GM21360 (cell line): ENCODE data around the gene NUDT5.
"Not testable (repeated sequence)": the region's sequence is repeated elsewhere in the genome, so short reads cannot be mapped to it uniquely, and the experiment has no call there.

Source experiments
- ATAC-seq: cut with Tn5 transposase; IDR thresholded peaks from one replicate; pipeline ENCODE4 v1.9.1; 2021; ENCODE audit warnings: mild to moderate bottlenecking, moderate library complexity; ENCODE audit not compliant: unreplicated experiment

Gene NUDT5

DNA sequence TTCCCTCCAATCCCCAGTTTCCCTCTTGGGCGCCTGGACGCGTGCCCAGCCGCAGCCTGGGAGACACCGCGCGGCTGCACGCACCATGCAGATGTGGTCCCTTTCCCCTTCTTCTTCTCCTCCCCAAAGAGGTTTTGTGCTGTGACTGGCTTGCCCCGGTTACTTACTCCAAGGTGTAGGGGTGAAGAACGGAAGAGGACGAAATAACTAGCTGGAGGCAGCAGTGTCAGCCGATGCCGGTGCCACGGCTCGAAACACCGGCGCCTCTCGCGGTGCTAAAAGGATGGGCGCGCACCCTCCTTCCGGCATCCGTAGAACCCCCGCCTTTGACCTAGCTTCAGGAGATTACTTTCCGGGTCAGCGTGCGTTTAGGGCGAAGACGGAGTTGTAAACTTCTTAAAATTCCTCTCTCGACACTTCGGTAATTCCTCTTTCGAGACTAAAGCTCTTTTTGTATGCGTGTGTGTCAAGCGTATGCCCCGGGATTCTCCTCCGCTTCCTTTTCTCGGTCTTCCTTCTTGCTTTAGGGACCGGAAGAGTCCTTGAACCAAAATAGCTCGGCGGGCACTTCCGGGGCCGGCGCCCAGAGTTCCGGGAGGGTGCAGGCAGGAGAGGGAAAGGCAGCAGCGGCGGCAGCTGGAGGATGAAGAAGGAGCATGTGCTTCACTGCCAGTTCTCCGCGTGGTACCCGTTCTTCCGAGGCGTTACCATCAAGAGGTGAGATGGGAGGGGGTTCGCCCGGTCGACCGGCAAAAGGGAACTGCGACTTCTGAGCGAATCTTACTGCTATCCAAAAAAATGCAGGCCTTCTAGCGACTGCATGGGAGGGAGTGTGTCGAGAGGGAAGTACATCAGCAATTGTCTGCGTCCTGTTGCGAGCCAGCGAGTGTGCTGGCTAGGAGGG, at the start of gene NUDT5, which contains the start of gene CDC123:
TSS of gene NUDT5 (minus strand) at position 289 of the 904 bp plus-strand sequence. CDS start 9,600 bp downstream, outside the sequence.
TSS of gene CDC123 (plus strand) at position 586 of the 904 bp plus-strand sequence. CDS start at position 644, 58 bp downstream.
- ATAC-seq: peak; percentile 85

- ATAC-seq: peak; percentile 51
These were observed 48.4 kb upstream of the NUDT5 start for GRCh38 chr10:12243864-12244620.

DNA sequence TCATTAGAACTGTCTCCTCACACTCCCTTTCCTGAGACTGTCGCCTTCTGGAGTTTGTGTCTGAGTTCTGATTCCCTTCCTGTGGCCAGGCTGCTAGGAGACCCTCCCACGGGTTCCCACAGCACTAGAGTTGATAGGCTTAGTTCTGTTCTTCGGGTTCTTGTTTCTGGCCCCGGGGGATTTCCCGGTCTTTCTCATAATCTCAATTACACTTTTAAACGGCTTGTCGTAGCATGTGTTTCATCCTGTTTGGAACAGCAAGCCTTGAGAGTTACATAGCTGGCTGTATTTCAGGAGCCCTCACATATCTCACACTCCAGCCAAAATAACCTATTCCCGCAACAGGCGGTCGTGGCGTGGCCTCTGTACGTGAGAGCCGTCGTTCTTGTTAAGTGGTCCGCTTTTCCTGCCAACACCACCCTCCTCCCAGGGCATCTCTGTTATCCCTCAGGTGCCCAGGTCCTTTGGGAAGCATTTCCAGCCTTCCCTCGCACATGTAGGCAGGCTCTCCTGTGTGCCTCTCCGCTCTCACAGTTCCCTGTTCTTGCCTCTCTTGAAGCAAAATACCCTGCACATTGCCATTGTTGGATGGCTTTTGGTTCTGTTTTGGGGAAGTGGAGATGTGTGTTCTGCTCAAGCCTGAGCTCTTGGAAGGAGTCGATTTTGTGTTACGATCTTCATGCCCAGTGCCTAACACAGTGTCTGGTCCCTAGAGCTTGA, 46.3 kb upstream of the NUDT5 start:
- no peak for ATAC-seq

DNA sequence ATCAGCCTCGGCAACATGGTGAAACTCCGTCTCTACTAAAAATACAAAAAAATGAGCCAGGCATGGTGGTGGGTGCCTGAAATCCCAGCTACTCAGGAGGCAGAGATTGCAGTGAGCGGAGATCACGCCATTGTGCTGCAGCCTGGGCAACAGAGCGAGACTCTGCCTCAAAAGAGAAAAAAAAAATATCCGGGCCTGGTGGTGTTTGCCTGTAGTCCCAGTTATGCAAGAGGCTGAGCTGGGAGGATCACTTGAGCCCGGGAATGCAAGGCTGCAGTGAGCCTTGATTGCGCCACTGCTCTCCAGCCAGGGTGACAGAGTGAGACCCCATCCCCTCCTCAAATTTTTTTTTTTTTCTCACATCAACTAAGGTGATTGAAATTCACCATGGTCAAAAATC, 43.1 kb upstream of the NUDT5 start:
- ATAC-seq: no peak

- no peak for ATAC-seq
These were observed 41.9 kb upstream of the NUDT5 start for GRCh38 chr10:12237265-12238220.

GRCh38 chr10:12235796-12236195, 40.1 kb upstream of the NUDT5 start:
- ATAC-seq: no peak

DNA sequence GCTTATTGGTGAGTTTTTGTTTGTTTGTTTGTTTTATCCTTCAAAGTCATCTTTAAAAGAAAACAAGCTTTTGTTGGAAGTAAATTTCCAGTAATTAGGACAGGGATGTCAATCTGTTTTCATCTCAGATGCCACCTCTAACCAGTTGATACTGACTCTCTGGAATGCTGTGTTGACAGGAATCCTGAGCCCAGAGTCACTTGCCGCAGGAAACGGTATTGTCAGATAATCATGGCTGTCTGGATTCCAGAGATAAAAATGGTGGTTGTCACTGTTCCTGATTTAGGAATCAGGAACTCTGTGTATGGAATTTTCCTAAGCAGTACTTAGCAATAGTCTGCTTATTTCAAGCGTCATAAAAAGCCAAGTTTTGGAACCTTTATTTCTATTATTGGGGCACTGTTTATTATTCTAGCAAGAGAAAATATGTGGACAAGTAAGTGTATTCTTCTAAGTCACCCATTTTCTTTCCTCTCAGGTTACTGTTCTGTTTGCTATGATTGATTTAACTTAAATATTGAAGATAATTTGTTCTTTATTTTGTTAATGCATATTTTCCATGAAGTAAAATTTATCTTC, 39.5 kb upstream of the NUDT5 start:
- no peak for ATAC-seq

GRCh38 chr10:12234687-12235086, 39.0 kb upstream of the NUDT5 start:
- not testable (repeated sequence) for ATAC-seq

DNA sequence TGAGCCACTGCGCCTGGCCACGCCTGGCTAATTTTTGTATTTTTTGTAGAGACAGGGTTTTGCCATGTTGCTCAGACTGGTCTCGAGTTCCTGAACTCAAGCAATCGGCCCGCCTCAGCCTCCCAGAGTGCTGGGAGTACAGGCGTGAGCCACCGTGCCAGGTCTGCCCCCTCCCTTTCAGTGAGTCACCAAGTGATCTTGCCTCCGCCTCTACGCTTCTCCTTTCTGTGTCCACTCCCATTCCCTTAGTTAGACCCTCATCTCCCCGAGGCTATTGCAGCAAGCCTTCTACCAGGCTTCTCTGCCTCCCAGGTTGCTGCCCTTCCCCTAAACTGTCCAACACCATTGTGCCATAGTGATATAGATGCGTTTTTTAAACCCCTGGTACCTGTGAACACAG, 33.2 kb upstream of the NUDT5 start:
- ATAC-seq: no peak

DNA sequence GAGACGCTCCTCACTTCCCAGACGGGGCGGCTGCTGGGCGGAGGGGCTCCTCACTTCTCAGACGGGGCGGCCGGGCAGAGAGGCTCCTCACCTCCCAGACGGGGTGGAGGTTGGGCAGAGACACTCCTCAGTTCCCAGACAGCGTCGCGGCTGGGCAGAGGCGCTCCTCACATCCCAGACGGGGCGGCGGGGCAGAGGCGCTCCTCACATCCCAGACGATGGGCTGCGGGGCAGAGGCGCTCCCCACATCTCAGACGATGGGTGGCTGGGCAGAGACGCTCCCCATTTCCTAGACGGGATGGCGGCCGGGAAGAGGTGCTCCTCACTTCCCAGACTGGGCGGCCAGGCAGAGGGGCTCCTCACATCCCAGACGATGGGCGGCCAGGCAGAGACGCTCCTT, 30.7 kb upstream of the NUDT5 start:
- ATAC-seq: not testable (repeated sequence)

DNA sequence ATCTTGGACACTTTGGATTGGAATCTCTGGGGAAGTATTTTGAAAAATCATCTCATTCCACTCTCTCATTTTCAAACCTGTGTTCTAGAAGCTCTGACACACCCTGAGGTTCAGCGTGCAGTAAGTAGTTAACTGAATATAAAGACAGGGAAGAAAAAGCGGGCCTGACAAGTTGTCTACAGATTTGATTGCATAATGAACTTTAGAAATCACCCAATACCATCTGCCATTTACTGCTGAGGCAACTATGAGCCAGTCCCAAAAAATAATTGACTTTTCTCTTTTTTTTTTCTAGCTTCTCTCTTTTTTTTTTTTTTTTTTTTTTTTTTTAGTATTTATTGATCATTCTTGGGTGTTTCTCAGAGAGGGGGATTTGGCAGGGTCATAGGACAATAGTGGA, 29.8 kb upstream of the NUDT5 start:
- no peak for ATAC-seq

DNA sequence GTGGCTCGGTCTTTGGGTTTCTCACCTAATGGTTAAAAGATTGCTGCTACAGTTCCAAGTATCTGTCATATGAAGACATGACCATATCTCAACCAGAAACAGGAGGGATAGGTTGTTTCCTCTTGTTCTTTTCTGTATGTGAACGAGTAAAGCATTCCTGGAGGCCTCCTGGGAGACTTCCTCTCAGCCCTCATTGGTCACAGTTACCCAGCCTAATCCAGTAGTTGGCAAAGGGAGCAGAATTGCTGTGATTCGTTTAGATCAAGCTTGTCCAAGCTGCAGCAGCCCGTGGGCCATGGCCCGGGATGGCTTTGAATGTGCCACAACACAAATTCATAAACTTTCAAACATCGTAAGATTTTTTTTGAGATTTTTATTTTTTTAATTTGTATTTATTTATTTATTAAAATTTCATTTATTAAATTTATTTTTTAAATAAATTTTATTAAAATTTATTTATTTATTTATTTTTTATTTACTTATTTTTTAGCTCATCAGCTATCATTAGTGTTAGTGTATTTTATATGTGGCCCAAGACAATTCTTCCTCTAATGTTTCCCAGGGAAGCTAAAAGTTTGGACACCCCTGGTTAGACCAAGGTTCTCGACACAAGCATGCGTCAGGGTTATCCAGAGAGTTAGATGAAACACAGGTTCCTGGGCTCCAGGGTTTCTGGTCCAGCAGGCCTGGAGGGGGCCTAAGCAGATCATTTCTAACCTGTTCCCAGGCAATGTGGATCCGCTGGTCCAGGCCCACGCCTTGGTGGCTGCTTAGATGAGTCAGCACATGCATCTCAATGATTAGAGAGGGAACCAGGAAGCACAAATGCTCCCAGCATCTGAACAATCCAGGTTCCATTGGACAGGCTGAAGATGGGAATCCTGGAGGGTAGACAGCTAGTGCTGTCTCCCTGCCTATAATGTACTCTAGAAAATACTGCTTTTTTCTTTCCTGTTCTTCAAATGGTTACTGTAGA, 25.9 kb upstream of the NUDT5 start:
- no peak for ATAC-seq

- no peak for ATAC-seq
These were observed 23.3 kb upstream of the NUDT5 start for GRCh38 chr10:12218991-12219390.

DNA sequence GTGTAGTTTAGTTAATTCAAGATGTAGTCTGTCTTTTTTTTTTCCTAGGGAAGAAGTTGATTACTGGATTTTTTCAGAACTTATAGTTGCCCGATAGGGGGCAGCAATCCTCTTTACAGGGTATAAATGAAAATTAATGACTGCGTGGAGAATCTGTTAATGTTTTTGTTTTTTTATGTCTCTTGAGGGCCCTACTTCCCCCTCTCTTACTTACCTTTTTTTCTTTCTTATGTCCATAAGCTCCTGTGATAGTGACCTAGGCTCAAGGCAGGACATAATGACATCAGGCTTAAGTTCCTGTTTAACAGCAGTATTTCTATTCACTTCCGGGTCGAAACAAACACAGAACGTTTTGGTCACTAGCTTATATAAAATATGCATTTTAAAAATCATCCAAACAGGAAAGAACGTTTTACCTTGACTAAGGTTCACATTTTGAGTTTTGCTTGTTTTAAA, 19.1 kb upstream of the NUDT5 start:
- no peak for ATAC-seq

DNA sequence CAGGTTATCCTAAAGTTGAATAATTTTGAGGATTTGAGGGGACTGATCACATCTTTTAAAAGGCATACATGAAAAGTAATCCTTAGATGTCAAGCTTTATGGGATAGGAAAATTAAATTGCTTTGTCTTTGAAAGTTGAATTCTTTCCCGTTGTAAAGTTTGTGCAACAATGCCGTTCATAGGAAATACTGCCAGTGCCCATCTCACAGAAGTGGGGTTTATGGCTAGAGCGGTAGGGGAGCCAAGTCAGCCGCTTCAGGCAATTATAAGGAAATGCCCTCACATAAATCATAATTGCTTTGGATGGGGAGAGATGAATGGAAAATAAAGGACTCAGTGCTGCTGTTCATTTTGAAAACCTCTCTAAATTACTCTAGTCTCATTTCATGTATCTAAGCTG, 18.4 kb upstream of the NUDT5 start:
- ATAC-seq: no peak

- no peak for ATAC-seq
These were observed 17.9 kb upstream of the NUDT5 start for GRCh38 chr10:12213621-12214020.

GRCh38 chr10:12212454-12212853, 16.8 kb upstream of the NUDT5 start:
- ATAC-seq: no peak

GRCh38 chr10:12208460-12208859, 12.8 kb upstream of the NUDT5 start:
- no peak for ATAC-seq
